ENCODE measurements around the gene AKR1B1.
"Not testable (repeated sequence)": the region's sequence is repeated elsewhere in the genome, so short reads cannot be mapped to it uniquely, and the experiment has no call there.

AKR1B1 gene

DNA sequence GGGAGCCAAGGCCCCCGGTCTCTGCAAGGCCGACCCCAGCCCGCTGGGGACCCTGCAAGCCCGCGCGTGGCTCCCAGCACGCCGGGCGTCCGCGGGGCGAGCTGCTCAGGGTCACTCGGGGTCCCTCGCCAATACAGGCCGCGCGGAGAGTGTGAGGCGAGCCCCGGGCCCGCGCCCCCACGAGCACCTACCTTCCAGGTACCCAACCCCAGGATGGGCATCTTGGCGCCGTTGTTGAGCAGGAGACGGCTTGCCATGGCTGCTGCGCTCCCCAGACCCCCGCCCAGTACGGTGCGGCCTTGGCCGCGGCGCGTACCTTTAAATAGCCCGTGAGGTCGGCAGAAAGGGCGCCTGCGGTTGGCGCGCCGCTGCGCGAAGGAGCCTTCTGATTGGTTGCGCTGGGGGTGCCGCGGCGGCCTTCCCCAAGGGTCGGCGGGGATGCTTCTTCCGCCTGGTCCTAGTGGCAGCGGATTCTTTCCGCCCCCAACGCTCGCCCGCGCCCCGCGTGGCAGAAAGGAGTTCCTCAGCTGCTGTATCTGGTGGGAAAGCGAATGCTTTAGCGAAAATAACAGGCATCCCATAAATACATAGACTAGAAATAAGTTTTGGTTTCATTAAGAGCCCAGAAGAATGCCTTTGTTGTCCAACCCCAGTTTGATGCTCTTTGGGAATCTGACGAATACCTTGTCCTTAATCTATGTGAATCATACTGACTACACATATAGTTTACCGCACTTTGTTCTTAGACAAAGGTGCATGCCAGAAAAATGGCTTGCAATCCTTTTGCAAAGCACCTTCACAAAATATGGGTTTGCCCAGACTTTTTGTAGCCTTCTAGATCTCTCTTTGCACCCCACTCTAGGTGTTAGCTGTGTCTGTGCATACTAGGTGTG is at the start of gene AKR1B1:
Gene AKR1B1, minus strand, starts transcription at position 295 of the 893 bp plus-strand sequence. Its CDS starts 38 bp downstream, at position 257.
- peak; percentile 90 for DNase-seq

DNA sequence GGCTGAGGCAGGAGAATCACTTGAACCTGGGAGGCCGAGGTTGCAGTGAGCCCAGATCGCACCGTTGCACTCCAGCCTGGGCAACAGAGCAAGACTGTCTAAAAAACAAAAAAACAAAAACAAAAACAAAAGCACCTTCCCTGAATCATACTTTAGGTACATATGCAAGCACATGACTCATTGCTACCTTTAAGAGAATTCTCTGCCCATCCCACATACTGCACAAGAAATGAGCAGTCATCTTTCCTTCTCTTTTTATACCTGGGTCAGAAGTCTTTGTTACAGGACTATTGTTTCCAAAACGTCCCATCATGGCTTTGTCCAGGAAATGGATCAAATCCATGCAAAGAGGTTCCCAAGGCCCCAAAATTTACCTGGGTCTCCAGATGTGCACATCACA is 47.0 kb upstream of the AKR1B1 start:
- DNase-seq: no peak

DNA sequence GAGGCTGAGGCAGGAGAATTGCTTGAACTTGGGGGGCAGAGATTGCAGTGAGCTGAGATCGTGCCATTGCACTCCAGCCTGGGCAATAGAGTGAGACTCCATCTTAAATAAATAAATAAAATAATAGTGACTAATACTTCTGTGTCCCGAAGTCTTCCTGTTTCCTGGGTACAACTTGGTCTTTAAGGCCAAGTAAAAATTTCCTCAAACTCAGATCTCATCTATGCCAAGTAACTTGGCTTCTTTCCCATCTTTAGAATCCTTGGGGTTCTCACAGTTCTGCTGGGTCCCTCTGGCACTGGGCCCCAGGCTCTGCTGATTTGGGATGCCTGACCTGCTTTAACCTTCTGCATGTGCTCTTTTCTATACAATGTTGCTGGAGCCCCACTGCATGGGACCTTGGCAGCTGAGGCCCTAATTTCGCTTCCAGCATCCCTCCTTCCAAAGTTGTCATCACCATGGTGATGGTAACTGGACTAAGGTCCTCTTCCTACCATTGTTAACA is 45.8 kb upstream of the AKR1B1 start:
- no peak for DNase-seq

DNA sequence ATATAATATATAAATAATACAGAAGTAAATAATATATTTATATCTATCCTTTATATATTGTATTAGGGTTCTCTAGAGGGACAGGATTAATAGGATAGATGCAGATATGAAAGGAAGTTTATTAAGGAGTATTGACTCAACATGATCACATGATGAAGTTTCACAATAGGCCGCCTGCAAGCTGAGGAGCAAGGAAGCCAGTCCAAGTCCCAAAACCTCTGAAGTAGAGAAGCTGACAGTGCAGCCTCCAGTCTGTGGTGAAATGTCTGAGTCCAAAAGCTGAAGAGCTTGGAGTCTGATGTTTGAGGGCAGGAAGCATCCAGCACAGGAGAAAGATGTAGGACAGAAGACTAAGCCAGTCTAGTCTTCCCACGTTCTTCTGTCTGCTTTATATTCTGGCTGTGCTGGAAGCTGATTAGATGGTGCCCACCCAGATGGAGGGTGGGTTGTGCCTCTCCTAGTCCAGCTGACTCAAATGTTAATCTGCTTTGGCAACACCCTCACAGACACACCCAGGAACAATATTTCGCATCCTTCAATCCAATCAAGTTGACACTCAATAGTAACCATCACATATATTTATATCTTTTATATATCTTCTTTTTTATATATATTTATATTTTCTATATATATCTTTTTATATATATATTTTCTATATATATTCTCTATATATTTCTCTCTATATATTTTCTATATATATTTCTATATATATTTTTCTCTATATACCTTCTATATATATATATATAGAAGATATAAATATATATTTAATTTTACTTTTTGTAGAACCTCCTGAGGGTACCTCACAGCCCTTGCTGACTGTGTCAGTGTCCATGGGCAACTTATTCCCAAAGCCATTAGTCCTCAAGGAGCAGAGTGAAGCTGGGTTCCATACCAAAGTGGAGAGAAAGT is 43.8 kb upstream of the AKR1B1 start:
- DNase-seq: no peak

DNA sequence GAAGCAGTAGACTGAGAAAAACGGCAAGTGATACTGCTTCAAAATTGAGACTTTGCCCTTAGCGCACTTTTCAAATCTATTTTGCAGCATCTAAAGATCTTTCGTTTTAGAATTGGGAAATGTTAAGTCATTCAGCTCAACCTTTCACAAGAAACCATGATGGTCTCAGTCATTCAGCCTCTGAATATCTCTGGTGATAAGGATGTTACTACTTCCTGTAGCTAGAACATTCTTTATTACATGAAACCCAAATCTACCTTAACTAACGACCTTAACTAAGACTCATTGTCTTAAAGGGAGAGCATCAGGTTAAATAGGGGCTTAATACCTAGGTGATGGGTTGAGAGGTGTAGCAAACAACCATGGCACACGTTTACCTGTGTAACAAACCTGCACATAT is 42.1 kb upstream of the AKR1B1 start:
- DNase-seq: no peak

DNA sequence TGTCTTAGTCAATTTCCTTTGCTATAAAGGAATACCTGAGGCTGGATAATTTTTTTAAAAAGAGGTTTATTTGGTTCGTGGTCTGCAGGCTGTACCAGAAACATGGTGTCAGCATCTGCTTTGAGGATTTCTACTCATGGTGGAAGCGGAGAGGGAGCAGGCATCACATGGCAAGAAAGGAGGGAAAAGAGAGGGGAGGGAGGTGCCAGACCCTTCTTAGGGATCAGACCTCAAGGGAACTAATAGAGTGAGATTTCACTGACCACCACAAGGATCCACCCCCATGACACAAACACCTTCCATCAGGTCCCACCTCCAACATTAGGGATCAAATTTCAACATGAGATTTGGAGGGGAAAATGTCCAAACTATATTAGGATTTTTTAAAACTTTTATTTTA is 41.5 kb upstream of the AKR1B1 start:
- DNase-seq: no peak

DNA sequence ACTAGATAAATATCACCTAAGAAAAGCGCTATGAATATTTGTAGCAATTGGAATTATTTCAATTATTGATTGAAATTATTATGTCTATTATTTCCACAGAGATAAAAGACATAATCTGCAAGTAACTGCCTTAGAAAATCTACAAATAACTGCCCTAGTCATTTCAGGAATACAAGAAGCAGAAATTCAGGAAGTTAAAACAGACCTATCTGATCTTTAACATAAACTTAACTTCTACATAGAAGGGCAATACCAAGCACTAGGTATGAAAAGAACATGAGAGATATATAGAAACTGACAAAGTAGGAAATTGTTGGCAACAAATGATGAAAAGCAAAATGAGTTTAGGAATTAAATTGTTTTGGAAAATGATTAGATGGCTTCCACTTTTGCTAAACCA is 36.6 kb upstream of the AKR1B1 start:
- DNase-seq: no peak

DNA sequence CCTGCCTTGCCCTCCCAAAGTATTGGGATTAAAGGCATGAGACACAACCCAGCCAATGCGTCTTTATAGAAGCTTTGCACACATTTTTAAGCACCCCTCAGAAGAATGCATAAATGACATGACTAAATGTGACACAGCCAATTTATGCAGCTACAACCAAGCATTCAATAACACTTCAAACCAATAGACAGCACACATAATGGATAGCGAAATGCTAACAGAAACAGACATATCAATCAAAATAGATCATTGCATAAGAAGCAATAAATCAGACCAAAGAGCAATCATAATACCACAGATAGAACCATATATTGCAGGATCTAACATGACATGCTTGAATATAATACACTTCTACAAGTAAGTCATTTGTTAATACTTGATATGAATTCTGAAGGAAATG is 34.2 kb upstream of the AKR1B1 start:
- DNase-seq: no peak

DNA sequence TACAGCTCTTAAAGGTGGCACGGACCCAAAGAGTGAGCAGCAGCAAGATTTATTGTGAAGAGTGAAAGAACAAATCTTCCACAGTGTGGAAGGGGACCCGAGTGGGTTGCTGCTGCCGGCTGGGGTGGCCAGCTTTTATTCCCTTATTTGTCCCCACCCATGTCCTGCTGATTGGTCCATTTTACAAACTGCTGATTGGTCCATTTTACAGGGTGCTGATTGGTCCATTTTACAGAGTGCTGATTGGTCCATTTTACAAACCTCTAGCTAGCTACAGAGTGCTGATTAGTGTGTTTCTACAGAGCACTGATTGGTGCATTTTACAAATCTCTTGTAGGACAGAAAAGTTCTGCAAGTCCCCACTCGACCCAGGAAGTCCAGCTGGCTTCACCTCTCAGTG is 28.8 kb upstream of the AKR1B1 start:
- not testable (repeated sequence) for DNase-seq

DNA sequence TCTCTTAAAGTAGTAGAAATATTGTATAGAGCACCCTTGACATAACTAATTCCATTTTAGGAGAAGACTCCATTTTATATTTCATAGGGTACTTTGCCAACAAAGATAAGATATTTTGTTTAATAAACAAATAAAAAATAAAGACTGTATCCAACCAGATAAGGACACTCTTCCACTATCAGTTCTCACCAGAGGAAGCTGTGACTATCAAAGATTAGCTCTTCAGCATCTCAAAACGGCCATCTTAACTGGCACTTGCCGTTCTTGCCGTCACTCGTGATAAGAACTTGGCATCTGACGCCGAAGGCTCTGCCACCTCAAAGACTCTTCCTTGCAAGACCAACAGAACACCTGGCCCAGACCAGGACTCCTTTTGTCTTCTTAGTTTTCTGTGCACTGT is 26.3 kb upstream of the AKR1B1 start:
- no peak for DNase-seq

DNA sequence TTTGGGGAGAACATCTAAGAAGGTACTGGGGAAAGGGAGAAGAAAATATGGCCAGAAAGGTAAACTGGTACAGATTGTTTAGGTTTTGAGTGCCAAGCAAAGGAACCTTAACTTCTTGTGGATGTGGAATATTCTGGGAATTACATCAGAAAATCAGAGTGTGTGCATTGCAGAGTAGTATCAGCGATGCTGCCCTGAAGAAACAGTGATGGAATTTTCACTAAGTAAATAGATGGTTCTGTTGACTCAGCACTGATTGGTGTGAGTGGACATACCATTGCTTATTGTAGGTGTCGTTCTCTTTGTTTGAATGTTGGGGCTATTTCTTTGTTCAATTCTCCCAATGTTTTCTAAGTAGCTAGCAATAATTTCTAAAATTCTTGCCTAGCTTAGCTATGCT is 24.4 kb upstream of the AKR1B1 start:
- DNase-seq: no peak

DNA sequence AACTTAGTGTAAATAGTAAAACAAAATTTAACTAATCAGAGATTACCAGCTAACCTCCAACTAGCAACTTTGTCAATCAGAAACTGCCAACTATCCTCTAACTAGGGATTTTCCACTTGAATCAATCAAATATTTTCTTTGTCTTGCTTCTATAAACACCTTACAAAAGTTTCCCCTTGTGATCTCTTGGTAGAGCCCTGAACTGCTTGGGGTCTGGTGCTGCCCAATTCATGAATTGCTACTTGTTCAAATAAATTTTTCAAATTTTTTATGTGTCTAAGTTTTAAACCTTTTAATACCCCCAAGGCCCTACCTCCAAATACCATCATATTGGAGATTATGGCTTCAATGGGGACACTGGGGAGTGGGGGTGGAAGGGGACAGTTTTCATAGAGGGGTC is 24.0 kb upstream of the AKR1B1 start:
- DNase-seq: no peak

DNA sequence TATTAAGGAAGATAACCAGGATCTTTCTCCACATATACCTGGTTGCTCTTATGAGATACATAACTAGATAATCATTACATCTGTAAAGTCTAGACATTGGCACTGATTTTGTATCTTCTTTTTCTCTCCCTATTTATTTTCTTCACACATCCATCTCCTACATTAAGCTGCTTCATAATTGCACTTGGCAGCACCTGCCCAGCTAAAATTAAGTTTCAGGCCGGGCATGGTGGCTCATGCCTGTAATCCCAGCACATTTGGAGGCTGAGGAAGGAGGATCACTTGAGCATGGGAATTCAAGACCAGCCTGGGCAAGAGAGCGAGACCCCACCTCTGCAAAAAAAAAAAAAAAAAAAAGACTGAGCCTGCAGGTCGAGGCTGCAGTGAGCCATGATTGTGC is 22.3 kb upstream of the AKR1B1 start:
- no peak for DNase-seq

DNA sequence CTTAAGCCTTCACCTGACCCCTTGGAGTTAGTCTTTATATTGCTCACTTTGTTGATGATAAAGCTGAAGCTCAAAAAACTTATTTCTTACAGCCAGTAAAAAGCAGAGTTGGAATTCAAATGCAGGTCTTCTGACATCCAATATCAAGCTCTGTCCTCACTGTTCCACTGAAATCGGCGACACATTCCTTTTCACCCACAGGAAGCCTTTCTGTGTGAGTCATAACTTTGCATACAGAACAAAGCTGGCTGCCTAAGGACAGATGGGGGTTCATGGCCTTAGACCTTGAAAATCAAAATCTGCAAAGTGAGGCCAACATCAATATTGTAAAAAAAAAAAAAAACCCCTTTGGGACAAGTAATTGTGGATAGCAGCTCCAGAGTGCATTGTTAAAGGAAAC is 21.8 kb upstream of the AKR1B1 start:
- no peak for DNase-seq

DNA sequence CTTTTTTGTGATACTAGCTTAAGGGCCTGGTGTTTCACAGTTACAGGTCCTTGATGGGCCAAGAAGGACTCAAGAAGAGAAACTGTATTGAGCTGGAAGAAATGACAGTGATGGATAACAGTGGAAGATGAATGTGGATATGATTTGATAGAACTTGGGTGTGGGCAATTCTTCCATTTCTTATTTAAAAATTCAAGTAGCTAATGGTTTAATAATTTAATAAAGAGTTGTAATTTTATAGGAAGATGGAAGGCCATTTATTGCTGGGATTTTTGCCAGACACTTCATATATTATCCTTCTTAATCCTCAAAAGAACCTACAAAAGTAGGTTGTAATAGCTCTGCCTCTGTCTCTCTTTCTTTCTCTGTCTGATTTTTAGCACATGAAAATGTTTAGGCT is 21.3 kb upstream of the AKR1B1 start:
- DNase-seq: no peak

DNA sequence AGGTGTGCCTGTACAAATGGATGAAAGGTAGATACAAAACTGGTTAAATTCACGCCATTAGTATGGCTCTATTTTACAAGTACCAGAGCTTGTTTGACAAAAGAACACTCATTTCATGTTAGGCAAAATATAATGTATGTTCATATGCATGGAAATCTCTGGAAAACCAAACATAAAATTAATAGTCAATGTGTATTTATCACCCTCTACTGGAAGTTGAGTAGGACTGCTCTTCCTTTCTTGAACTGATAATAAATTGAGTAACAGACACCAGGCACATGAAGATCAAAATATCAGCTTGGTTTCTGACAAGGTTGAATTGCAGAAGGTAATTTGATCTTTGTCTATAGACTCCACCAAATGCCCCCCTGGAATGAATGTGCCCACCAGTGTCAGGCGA is 19.8 kb upstream of the AKR1B1 start:
- DNase-seq: no peak

DNA sequence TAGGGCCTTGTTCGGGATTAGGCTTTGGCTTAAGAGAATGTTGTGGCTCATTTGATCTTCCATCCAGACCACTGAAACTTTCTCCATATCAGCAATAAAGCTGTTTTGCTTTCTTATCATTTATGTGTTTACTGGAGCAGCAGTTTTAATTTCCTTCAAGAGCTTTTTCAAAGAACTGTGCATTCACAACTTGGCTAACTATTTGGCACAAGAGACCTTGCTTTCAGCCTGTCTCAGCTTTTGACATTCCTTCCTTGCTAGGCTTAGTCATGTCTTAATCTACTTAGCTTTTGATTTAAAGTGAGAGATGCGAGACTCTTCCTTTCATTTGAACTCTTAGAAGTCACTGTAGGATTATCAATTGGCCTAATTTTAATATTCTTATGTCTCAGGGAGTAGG is 19.1 kb upstream of the AKR1B1 start:
- no peak for DNase-seq

DNA sequence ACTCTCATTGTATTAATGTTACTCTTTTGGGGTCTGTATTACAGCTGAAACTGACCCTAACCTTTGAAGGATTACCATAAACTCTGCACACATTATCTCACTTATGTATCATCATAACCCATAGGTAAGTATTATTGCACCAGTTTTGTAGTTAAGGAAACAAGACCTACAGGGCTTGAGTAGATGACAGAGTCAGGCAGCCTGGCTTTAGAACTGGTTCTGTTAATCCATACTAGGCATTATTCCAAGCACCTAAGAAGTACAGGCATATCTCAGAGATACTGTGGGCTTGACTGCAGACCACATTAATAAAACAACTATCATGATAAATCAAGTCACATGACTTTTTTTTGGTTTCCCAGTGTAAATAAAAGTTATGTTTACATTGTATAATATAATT is 17.1 kb upstream of the AKR1B1 start:
- DNase-seq: no peak

DNA sequence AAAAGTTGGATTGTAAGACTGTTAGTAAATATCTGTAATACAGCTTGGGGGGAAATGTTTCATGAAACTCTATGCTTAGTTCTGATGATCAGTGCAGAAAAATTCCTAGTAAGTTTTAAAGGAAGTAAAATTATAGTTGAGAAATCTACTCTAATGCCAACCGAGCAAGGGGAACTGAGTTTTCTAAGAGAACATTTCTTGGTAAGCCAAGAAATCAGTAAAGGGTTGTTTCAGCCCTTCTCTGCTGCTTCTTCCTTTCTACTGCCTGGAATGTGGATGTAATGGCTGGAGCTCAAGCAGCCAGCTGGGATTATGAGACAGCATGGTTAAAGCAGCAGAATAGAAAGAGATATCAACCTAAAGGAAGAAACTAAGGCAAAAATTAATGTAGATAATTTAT is 15.9 kb upstream of the AKR1B1 start:
- DNase-seq: no peak

DNA sequence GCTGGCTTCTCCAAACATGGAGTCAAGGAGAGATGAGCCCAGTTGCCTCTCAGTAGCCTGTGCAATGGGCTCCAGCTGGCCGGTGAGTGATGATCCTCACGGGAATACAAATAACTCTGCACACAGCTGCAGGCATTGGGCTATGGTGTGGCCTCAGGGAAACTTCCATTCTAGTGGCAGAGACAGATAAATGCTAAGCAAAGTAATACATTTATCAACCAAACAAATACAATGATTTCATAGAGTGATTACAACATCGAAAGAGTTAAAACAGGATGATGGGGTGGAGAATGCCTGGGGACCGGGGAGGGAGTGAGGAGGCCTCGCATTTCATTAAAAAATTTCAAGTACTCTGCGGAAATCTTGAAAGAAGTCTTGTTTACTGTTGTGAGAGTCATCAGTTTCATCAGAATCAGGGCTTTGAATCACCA is 15.0 kb upstream of the AKR1B1 start:
- DNase-seq: no peak

DNA sequence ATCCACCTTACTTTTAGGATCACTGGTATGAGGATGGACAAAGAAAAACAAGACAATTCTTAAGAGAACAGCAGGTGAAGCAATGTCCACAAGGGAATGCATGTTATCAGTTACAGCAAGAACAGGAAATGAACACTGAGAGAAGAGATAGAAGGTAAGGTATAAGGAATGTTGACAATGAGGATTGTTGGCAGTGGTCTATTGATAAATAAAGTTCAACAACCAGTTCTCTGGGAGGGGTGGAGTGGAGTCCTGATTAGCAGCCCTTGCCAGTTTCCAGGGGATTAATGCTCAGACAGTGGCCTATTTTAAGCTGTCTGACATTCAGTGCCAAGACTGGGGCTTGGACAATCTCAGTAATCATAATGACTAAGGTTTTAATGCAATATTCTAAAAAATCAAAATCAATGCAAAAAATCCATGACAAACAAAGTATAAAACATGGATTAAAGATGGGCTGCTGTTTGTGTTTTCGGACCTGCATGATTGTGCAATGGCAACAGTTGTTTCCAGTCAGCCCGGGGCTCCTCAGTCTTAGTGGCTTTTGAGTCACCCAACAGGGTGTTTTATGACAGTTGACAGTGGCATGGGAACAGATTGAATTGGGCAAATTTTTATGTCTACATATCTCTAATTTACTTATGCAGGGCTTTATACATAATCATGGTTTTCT is 13.8 kb upstream of the AKR1B1 start:
- no peak for DNase-seq

DNA sequence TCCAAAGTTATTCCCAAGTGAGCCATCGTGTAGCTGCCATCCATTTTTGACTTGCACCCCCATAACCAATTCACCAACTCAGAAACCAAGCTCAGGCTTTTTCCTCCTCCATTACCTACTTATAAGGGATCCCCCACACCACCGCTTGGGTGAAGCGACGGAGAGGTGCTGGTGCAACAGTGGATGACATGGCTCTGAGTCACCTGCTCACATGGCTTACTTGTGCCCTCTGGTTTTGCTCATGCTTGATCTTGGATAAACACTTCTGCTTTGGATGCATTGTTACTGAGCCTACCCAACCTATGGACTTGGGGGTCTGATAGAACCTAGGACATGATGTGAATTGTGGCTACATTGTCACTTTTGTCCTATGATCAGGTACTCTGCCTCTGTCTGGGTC is 12.0 kb upstream of the AKR1B1 start:
- DNase-seq: no peak

DNA sequence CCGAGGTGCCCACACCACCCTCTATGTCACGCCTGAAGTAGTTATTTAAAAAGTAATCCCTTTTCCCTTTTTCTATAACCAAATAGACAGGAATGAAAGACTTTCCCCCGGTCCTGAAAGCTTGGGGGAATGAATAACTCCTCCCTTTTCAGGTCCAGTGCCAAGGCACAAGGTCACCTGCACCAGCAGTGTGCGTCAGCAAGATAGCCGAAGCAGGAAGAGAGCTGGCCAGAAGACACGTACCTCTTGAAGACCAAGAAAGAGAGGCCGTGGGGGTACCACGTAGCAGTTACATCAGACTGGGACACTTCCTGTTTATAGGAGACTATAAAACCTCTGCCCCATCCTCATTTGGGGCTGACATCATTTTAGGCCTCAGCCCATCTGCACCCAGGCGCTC is 10.7 kb upstream of the AKR1B1 start:
- DNase-seq: no peak

Measured in NCI-H526 treated with DMSO at 0.1 percent for 48 hours (cell line).